GM13976 (cell line): ENCODE results near the gene SPOCK1.

Experiments used
- DNase-seq: peaks from one replicate; pipeline ENCODE4 v3.0.0; 2012; ENCODE audit warnings: low spot score
- CTCF ChIP-seq: IDR thresholded peaks from 2 replicates; pipeline ENCODE4 v1.5.1; 2012; ENCODE audit warnings: borderline replicate concordance, mild to moderate bottlenecking; ENCODE audit not compliant: insufficient read depth; ENCODE audit errors: extremely low read depth, missing control alignments, control extremely low read depth
- in situ Hi-C: fragments of 300-500 bp; cut with MboI; formaldehyde crosslinking; loops from one replicate; pipeline ENCODE4 v1.12.0; 2022; ENCODE audit warnings: low sequenced_read_pairs, mixed read lengths, inconsistent platforms; ENCODE audit not compliant: unreplicated experiment

SPOCK1 gene

DNA sequence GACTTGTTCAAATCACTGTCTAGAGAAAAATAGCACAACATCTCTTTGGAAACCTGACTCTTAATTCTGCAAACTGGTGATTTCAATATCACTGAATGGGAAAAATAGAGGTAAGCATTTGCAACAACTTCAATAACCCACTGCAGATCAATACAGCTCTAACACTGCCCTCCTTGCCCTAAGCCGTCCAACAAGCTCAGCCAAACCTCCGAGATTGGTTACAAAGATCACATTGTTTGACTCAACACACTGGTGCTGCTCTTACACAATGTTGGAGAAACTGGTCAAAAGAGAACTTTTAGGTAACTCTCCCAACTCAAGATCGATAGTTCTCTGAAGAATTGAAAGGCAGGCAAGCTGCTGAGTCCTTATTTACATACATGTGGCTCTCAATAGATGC is 150.4 kb downstream of the SPOCK1 start:
- TF ChIP-seq CTCF: no peak
- DNase-seq: no peak
- in situ Hi-C loops: loop anchor here (10.0 kb wide), 1 partner anchor 156 kb away; no protein-coding TSS in a partner anchor

GRCh38 chr5:137347865-137348264 is 151.3 kb downstream of the SPOCK1 start:
- in situ Hi-C loops: loop anchor here (10.0 kb wide), 1 partner anchor 157 kb away; no protein-coding TSS in a partner anchor
- DNase-seq: no peak
- no peak for TF ChIP-seq CTCF

DNA sequence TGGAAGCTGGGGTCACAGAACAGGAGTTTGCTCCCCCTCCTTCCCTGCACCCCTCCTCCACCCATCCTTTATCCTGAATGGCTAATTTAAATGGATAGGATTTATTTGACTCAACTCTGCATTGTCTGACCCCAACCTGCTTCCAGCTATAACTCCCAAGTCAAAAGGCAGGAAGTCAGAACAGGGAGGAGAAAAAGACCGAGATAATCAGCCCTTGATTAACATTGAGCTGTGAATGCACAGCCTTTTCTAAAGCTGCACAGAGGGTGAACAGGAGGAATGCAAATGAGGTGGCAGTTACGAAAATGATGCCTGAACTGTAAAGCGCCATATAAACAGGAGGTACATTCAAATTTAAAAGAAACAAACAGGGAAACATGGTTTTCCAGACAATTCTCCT is 152.8 kb downstream of the SPOCK1 start:
- no peak for DNase-seq
- no peak for TF ChIP-seq CTCF
- in situ Hi-C loops: loop anchor here (10.0 kb wide), 1 partner anchor 159 kb away; no protein-coding TSS in a partner anchor

DNA sequence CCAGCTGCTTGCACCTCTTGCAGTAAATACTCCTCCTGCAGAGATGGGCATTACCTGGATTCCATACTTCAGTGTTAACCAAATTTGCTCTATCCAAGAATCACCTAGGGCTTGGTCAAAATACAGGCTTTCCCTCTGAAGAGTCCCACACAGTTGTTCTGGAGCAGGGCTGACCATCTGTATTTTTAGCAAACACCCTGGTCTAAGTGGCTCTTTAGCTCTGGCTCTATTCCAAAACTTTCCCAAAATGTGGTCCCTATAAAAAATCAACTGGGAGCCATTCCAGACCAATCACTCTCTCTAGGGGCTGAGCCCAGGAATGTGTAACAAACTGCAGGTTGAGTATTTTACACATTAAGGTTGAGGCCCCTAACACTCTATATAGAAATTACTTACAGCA is 153.7 kb downstream of the SPOCK1 start:
- in situ Hi-C loops: loop anchor here (10.0 kb wide), 1 partner anchor 159 kb away; no protein-coding TSS in a partner anchor
- TF ChIP-seq CTCF: no peak
- DNase-seq: no peak

DNA sequence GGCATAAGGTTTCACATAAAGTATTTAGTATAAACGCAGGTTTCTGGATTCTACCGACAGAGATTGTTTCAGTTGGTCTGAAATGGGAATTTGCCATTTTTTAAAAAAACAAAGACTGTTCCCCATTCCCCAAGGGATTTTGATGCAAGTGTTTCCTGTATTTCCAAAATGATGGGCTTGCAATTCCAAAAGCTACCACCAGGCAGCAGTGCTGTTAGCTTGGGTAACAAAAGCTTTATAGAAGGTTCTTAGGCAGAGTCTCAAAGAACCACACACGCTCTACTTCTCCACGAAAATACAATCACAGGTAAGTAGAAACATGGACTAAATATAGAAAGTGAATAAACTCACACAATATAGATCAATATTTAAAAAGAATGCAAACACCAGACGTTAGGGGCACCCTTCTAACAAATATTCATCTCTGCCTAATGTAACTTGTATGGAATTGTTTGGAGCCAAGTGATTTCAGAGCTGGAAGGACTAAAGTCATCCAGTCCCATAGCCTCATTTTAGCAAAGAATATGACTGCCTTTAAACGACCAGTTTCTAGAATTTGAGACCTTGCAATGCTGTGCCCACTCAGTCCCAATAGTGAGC is 154.3 kb downstream of the SPOCK1 start:
- peak; percentile 58 for TF ChIP-seq CTCF
- DNase-seq: peak; percentile 30
- in situ Hi-C loops: loop anchor here (10.0 kb wide), 1 partner anchor 160 kb away; no protein-coding TSS in a partner anchor

GRCh38 chr5:137344021-137344420 is 155.1 kb downstream of the SPOCK1 start:
- no peak for DNase-seq
- in situ Hi-C loops: loop anchor here (10.0 kb wide), 1 partner anchor 161 kb away; no protein-coding TSS in a partner anchor
- TF ChIP-seq CTCF: no peak
